HG03558 (cell line): ENCODE results near the gene STAG3.
"Not testable (repeated sequence)": the region's sequence is repeated elsewhere in the genome, so short reads cannot be mapped to it uniquely, and the experiment has no call there.

Experiments
- ATAC-seq: cut with Tn5 transposase; IDR thresholded peaks from one replicate; pipeline ENCODE4 v1.9.1; 2021; ENCODE audit warnings: moderate number of reproducible peaks; ENCODE audit not compliant: unreplicated experiment; ENCODE audit errors: extremely low read depth

Gene STAG3, protein sequence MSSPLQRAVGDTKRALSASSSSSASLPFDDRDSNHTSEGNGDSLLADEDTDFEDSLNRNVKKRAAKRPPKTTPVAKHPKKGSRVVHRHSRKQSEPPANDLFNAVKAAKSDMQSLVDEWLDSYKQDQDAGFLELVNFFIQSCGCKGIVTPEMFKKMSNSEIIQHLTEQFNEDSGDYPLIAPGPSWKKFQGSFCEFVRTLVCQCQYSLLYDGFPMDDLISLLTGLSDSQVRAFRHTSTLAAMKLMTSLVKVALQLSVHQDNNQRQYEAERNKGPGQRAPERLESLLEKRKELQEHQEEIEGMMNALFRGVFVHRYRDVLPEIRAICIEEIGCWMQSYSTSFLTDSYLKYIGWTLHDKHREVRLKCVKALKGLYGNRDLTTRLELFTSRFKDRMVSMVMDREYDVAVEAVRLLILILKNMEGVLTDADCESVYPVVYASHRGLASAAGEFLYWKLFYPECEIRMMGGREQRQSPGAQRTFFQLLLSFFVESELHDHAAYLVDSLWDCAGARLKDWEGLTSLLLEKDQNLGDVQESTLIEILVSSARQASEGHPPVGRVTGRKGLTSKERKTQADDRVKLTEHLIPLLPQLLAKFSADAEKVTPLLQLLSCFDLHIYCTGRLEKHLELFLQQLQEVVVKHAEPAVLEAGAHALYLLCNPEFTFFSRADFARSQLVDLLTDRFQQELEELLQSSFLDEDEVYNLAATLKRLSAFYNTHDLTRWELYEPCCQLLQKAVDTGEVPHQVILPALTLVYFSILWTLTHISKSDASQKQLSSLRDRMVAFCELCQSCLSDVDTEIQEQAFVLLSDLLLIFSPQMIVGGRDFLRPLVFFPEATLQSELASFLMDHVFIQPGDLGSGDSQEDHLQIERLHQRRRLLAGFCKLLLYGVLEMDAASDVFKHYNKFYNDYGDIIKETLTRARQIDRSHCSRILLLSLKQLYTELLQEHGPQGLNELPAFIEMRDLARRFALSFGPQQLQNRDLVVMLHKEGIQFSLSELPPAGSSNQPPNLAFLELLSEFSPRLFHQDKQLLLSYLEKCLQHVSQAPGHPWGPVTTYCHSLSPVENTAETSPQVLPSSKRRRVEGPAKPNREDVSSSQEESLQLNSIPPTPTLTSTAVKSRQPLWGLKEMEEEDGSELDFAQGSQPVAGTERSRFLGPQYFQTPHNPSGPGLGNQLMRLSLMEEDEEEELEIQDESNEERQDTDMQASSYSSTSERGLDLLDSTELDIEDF

DNA sequence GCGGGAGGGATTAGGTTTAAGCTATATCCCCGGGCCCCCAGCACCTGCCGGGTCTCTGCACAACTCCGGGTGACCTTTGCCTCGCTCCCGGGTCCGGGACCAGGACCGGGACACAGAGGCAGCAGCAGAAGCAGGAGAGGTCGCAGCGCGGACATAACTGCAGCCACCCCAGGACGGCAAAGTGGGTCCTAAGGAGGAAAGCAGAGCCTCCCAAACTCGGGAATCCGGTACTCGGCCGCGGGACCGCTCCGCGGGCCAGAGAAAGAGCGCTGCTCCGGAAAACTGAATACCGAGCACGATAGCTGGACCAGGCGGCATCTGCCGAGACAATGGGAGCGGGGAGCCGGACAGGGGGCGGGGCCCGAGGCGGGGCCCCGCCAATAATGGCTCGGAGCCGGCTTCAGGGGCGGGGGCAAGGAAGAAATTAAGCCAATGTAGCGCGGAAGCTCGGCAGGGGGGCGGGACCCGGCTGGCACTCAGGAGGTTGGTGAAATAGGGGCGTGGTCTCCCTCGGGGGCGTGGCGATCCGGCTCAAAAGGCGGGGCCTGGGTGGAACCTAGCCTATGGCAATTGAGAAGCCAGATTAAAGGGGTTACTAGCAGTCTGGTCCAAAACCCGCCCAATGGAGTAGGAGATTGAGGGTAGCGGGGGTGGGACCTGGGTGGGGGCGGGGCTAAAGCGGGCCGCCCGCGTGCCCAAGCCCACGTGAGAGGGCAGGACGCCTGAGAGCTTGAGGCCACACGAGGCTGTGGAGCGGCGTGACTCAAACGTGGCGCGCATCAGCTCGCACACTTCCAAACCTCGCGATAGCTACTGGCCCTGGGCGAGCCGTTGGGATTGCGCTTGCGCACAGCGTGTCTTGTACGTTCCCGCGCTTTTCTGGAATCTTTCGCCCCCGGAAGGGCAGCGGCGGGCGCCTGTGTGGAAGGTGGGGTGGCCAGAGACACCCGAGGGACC is at the start of gene STAG3, which contains the start of gene GPC2:
TSS of gene STAG3 (plus strand) at position 874 of the 957 bp plus-strand sequence. CDS start 2,639 bp downstream, outside the sequence.
TSS of gene GPC2 (minus strand) at position 337 of the 957 bp plus-strand sequence. CDS start at position 155, 182 bp downstream.
- peak; percentile 41 for ATAC-seq

DNA sequence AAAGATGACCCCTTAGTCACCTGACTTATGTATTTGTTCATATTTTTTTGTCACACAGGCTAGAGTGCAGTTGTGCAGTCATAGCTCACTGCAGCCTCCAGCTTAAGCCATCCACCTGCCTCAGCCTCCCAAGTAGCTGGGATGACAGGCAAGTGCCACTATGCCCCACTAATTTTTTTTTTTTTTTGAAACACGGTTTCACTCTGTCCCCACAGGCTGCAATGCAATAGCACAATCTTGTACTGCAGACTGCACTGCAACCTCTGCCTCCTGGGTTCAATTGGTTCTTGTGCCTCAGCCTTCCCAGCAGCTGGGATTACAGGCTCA is 49.1 kb upstream of the STAG3 start:
- ATAC-seq: no peak

DNA sequence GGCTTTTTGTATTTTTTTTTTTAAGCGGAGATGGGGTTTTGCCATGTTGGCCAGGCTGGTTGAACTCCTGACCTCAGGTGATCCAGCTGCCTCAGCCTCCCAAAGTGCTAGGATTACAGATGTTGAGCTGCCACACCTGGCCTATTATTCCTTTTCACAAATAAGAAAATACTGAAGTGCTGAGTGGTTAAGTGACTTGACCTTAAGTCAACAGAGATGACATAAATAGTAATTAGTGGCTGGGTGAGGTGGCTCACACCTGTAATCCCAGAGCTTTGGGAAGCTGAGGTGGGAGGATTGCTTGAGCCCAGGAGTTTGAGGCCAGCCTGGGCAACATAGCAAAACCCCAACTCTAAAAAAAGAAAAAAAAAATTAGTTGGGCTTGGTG is 47.5 kb upstream of the STAG3 start:
- not testable (repeated sequence) for ATAC-seq

- no peak for ATAC-seq
These were observed 46.9 kb upstream of the STAG3 start for GRCh38 chr7:100130608-100131453.

DNA sequence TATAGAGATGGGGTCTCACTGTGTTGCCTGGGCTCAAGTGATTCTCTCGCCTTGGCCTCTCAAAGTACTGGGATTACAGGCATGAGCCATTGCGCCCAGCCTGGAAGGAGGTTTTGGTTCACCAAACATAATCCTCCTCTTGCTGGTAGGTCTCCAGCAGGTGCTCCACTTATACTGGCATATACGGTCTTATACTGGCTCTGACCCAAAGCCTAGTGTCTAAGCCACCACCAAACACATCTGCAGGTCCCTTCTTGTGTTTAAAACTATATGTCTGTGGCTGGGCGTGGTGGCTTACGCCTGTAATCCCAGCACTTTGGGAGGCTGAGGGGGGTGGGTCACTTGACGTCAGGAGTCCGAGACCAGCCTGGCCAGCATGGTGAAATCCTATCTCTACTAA is 45.6 kb upstream of the STAG3 start:
- no peak for ATAC-seq

DNA sequence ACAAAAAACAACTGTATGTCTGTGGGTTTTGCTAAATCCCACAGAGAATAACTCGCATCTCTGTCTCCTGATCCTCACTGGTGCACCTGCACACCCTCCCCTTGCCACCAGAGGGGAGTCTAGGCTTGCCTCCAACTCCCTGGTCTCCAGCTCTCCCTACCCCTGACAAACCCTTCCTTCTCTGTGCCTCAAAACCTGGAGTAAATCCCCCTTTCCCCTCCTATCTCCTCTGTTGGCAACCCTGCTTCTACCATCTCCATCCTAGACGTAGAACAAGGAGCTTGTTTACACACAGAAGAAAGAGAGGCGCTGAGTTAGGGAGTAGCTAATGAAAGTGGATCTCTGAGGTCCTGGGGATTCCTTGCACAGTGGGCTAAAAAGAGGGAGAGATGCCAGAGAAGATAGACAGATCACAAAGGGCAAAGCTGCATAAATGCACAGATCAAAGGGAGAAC is 45.0 kb upstream of the STAG3 start:
- ATAC-seq: peak; percentile 70

DNA sequence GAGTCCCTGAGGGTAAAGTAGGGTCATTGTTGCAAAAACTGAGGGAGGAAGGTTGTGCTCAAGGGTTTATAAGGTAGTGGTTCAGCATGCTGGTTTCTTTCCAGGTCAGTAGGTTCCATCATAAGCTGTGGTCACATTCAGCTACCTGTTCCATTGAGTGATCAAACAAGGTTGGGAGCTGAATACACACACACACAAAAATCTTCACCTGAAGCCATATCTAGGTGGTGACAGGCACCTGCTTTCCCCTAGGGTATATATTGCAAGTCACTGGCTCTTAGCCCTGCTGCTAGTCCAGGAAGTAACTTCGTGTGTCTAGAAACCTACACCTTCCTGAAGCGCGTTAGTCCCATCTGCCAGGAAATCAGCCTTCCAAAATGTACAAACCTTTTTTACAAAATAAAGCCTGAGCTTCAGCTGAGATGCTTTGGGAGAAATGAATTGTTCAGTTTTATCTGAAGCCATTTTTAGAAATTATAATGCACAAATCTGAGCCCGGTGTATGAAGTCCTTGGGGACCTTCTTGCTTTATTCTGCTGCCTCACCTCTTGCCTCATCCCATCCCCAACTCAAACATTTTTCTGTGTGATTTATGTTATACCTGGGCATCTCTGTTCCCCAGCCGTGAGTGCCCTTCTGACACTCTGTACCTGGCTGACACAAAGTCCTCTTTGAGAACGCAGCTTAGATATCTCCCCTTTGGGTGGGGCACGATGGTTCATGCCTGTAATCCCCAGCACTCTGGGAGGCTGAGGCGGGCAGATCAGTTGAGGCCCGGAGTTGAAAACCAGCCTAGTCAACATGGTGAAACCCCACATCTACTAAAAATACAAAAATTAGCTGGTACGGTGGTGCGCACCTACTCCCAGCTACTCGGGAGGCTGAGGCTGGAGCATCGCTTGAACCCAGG is 39.6 kb upstream of the STAG3 start:
- no peak for ATAC-seq

- ATAC-seq: no peak
These were observed 36.2 kb upstream of the STAG3 start for GRCh38 chr7:100141555-100141949.

DNA sequence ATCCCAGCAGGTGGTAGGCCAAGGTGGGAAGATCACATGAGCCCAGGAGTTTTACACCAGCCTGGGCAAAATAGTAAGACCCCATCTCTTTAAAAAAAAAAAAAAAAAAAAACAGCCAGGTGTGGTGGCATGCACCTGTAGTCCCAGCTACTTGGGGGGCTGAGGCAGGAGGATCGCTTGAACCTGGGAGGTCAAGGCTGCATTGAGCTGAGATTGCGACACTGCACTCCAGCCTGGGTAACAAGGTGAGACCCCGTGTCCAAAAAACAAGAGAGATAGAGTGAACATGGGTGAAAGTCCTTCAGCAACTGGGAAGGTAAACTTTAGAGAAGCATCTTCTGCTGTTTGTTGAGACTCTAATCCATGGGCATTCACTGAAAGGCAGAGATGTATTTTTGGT is 35.3 kb upstream of the STAG3 start:
- ATAC-seq: no peak

DNA sequence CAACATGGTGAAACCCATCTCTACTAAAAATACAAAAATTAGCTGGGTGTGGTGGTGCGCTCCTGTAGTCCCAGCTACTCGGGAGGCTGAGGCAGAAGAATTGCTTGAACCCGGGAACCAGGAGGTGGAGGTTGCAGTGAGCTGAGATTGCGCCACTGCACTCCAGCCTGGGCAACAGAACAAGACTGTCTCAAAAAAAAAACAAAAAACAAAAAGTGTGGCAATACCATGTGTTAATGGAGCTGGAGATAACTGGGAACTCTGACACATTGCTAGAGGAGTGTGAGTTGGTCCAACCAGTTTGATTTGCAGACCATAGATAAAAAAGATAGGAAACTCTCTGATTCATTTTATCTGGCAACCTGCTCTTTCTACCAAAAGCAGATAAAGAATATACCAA is 31.4 kb upstream of the STAG3 start:
- not testable (repeated sequence) for ATAC-seq

- no peak for ATAC-seq
These were observed 30.4 kb upstream of the STAG3 start for GRCh38 chr7:100147278-100147677.

- no peak for ATAC-seq
These were observed 29.5 kb upstream of the STAG3 start for GRCh38 chr7:100148225-100148558.

GRCh38 chr7:100148559-100149328 is 29.0 kb upstream of the STAG3 start, which contains the start of gene LAMTOR4:
TSS of gene LAMTOR4 (plus strand) at chr7:100148918. CDS start at chr7:100148973, 55 bp downstream.
- ATAC-seq: peak; percentile 98

- no peak for ATAC-seq
These were observed 25.3 kb upstream of the STAG3 start for GRCh38 chr7:100152404-100152803.

DNA sequence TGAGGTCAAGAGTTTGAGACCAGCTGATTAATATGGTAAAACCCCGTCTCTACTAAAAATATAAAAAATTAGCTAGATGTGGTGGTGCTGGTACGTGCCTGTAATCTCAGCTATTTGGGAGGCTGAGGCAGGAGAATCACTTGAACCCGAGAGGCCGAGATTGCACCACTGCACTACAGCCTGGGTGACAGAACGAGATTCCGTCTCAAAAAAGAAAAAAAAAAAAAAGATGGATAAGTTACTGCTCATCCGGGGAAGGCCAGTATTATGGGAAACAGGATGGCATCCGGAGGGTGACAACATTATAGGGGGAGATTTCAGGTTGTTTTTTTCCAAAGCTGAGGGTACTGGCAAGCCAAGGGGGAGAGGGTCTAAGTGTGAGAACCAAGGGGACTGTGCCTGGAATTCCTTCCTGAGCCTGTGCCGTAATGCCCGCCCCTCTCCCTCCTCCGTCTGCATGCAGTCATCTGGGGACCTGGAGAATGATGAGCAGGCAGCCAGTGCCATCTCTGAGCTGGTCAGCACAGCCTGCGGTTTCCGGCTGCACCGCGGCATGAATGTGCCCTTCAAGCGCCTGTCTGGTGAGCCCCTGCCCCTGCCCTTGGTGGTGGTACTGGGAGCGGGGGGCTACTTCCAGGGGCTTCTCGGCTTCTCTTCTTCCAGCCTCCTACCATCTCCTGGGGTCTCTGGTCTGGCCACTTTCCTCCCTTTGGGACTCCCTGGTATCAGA is 24.6 kb upstream of the STAG3 start:
- no peak for ATAC-seq
